NT2/D1 (cell line): ENCODE data around the gene SPIN2B.
"Not testable (repeated sequence)": the region's sequence is repeated elsewhere in the genome, so short reads cannot be mapped to it uniquely, and the experiment has no call there.

Experiments
- SUZ12 ChIP-seq: IDR thresholded peaks from 2 replicates; pipeline ENCODE4 v1.6.1; 2011; ENCODE audit not compliant: insufficient read length, insufficient read depth; ENCODE audit errors: extremely low read depth
- YY1 ChIP-seq: IDR thresholded peaks from 2 replicates; pipeline ENCODE4 v1.6.1; 2011; ENCODE audit not compliant: insufficient read length, insufficient read depth
- ZNF274 ChIP-seq: IDR thresholded peaks from 2 replicates; pipeline ENCODE4 v1.6.1; 2011; ENCODE audit warnings: mild to moderate bottlenecking, low read depth, low read length

- not testable (repeated sequence) for TF ChIP-seq YY1, SUZ12, ZNF274
These were observed 3.8 kb downstream of the SPIN2B start for GRCh38 chrX:57117566-57117965.
